G401.6 (cell line): ENCODE data around the gene TMEM109.
A peak's percentile ranks its signal among the peaks of the same experiment; 100 is the strongest.

ENCODE experiments used
- FAIRE-seq: peaks from 2 replicates; lab custom pipeline; 2012; peaks lifted over from hg19 to GRCh38; lab: Jason Lieb, UNC

TMEM109 gene, protein sequence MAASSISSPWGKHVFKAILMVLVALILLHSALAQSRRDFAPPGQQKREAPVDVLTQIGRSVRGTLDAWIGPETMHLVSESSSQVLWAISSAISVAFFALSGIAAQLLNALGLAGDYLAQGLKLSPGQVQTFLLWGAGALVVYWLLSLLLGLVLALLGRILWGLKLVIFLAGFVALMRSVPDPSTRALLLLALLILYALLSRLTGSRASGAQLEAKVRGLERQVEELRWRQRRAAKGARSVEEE

GRCh38 chr11:60913793-60914632 lies at the start of gene TMEM109:
TMEM109 (plus strand) TSS chr11:60914158; CDS start chr11:60919694, 5,536 bp downstream.
- peak; percentile 70 for FAIRE-seq

DNA sequence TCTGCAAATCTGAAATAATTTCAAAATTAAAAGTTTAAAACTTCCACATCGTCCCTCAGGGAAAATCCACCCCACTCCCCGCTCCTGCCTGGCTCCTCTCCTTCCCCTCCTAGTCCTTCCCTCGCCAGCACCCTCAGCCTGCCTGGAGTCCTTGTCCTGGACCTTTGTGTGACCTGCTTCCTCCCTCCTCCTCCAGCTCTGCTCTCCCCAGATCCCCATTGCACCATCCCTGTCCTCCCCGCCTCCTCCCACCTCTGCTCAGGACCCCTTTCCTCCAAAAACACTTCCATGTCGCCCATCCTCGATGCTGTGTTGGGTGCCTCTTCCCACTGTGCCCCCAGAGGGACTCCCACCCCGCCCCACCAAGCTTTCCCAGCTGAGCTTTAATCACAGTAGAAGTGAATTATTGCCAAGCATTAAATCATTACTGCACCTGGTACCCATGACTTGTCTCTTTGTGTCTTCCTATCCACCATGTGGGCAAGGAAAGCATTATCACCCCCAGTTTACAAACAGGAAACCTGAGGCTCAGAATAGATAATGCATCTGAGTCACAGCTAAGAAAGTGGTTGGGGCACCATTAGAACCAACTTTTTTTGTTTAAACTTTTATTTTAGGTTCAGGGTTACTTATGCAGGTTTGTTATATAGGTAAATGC lies 49.0 kb upstream of the TMEM109 start:
- no peak for FAIRE-seq

- FAIRE-seq: no peak
These were observed 46.8 kb upstream of the TMEM109 start, which contains the start of gene ZP1 for GRCh38 chr11:60866911-60867870. ZP1 (plus strand) TSS chr11:60867542; CDS start chr11:60867562, 20 bp downstream.

GRCh38 chr11:60867871-60868681 lies 45.9 kb upstream of the TMEM109 start:
- FAIRE-seq: no peak

- FAIRE-seq: no peak
These were observed 45.1 kb upstream of the TMEM109 start for GRCh38 chr11:60868682-60869450.

DNA sequence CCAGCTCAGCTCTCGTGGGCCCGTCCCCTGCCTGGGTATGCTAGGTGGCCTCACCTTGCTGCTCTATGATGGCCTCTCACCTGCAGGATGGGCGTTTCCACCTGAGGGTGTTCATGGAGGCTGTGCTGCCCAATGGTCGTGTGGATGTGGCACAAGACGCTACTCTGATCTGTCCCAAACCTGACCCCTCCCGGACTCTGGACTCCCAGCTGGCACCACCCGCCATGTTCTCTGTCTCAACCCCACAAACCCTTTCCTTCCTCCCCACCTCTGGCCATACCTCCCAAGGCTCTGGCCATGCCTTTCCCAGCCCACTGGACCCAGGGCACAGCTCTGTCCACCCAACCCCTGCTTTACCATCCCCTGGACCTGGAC lies 44.5 kb upstream of the TMEM109 start:
- no peak for FAIRE-seq

GRCh38 chr11:60870276-60870675 lies 43.7 kb upstream of the TMEM109 start:
- FAIRE-seq: no peak

DNA sequence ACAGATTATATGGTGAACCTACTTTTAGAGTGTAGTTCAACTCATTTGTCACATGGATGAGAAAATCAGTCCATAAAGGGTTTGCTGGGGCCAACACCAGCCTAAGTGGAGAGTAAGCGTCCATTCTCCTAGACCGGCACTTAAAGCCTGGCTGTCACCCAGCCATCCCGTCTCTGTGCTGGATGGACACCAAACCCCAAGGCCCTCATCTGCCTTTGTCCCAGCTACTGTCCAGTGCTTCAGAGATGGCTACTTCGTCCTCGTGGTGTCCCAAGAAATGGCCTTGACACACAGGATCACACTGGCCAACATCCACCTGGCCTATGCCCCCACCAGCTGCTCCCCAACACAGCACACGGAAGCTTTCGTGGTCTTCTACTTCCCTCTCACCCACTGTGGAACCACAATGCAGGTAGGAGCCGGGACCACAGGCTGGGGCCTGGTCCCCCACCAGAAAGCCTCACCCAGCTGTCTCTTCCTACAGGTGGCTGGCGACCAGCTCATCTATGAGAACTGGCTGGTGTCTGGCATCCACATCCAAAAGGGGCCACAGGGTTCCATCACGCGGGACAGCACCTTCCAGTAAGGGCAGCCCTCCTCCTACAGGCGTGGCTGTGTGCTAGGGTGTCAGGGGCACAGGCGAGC lies 43.1 kb upstream of the TMEM109 start:
- FAIRE-seq: no peak

DNA sequence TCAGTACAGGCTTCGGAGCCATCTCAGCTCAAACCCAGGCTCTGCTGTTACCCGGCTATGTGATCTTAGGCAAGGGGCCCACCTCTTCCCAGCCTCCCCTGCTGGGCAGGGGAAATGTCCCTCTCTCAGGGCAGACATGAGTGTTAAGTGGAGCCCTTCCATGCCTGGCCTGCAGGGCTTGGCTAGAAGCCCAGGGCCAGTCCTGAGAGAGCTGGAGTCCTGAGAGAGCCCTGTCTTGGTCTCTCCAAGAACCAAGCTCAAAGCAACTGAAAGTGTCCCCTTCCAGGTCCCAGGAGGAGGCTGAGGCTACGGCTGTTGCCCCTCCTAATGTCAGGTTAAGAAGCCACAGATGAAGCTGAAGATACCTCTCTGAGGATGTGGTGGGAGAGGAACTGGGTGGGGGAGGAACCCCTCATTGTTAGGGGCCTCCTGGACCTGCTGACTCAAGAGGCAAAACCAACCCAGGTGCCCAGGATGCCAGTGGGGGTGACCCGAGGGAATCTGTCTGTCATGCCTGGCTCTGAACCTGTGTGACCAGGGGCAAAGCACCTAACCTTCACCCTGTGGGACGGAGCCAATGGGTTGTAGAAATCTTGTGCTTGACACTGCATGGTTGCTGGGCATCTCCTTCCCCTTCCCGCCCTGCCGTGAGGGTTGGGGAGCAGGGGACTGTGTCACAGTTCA lies 42.4 kb upstream of the TMEM109 start:
- FAIRE-seq: no peak

DNA sequence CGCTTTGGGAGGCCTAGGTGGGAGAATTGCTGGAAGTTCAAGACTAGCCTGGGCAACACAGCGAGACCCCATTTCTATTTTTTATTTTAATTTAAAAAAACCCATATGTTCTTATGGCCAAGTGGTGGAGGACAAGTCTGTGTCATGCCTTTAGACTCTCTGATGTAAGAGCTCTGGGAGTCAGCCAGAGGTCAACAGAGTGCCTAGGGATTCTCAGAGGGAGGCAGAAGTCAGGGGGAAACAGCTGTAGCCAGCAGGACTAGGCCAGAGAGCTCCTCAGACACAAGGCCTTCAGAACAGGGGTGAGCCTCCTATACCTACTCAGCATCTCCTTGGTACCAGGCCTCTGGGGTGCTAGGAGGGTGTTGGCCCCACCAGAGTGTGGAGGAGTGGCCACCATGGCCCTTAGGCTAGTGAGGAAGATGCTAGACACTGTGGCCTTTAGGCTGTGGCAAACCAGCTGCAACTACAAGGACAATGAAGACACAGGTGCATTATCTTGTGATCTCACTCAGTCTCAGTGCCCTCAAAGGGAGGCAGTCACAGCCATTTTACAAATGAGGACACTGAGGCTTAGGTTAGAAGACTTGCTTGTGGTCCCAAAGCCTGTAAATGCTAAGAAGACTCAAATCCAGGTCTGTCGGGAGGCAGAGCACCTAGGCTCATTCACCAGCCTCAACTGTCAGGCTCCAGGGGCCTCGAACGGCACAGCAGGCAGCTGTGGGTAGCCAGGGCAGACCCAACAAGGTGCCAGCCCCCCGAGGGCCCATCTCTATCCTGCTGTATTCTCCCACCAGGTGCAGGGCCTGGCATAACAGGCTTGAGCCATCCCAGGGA lies 41.6 kb upstream of the TMEM109 start:
- FAIRE-seq: no peak

GRCh38 chr11:60872961-60873524 lies 40.9 kb upstream of the TMEM109 start:
- no peak for FAIRE-seq

GRCh38 chr11:60873533-60873932 lies 40.4 kb upstream of the TMEM109 start:
- no peak for FAIRE-seq

DNA sequence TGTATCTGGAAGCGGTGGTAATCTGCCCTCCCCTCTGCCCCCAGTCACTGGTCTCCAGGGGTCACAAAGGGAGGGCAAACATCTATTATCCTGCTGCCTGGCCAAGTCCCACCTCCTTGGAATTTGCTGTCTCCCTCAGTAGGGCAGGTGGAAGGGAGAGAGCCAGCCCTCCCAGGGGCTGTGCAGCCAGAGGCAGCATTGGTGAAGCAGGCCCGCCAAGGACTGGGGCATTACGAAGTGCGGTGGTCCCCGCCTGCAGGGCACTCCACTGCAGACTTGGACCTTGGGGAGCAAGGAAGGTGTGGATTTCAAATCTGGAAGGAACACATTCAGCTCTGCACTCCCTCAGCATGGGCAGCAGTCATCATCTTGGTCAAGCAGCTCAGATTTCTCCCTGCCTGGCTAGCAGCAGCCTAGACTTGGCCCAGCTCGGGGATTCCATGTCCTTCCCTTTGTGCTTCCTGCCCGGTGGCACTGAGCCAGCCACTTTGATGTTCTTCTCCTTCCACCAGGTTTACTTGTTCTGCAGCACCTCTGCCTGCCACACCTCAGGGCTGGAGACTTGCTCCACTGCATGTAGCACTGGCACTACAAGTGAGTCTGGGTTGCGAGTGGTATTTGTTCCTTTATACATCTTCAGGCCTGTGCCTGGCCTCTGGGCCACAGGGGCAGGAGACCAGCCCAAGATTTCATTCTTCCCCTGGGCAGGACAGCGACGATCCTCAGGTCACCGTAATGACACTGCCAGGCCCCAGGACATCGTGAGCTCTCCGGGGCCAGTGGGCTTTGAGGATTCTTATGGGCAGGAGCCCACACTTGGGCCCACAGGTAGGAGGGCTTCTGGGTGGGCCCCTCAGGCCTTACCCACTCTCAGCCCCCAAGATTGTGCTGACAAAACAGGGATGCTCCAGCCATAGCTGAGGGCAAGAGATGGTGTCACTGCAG lies 39.3 kb upstream of the TMEM109 start:
- no peak for FAIRE-seq

DNA sequence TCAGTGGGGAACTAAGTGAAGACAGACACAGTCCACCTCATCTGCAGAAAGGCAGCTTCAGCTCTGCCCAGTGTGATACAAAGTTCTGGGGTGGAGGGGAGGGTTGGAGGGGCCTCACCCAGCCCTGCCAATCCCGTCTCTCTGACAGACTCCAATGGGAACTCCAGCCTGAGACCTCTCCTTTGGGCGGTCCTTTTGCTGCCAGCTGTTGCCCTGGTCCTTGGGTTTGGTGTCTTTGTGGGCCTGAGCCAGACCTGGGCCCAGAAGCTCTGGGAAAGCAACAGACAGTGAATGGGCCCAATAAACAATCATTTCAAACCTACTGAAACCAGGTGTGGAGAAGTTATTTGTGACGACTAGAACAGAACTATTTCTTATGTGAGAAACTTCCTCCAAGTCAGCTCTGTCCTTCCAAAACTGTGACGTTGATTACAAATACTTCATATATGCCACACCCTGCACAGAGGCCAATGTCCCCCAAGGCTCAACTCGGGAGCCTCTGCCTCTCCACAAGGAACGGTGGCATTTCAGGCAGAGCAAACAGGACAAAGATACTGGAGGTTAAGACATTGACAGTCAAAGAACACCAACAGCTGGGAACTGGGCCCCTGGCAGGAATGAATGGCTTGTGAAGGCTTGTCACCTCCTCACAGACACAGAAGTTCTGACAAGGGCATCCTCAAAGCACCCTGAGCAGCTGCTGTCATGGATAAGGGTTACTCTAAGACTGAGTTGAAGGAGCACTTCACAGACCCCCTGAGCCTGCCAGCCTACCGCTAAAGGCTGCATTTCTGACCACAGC lies 38.4 kb upstream of the TMEM109 start:
- no peak for FAIRE-seq

GRCh38 chr11:60876168-60876485 lies 37.8 kb upstream of the TMEM109 start:
- no peak for FAIRE-seq
